OCI-LY3 (cell line): Measurements from ENCODE around the gene P2RX2.

Experiments
- EZH2phosphoT487 ChIP-seq: fragments of 200-600 bp; shearing (Covaris generic); IDR thresholded peaks from 2 replicates; pipeline ENCODE4 v1.6.1; 2018; ENCODE audit warnings: antibody characterized with exemption, mixed run types, low read depth
- TF ChIP-seq, protein P1 (sequence below): fragments of 200-600, 300-600 bp; sonication (generic); IDR thresholded peaks from 2 replicates; pipeline ENCODE4 v1.5.1; 2014; ENCODE audit warnings: antibody characterized with exemption, low read length, low read depth

DNA sequence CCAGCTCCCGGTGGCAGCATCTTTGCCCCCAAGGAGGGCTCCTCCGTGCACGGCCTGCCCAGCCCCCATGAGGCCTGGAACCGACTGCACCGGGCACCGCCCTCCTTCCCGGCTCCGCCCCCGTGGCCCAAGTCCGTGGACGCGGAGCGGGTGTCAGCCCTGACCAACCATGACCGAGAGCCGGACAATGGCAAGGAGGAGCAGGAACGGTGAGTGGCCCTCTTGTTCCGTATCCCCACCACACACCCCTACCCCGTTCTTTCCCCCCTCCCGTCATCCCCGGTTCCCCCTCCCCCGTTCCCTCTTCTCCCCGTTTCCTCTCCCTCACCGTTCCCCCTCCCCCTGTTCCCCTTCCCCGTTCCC is 36.5 kb upstream of the P2RX2 start:
- TF ChIP-seq, protein P1, sequence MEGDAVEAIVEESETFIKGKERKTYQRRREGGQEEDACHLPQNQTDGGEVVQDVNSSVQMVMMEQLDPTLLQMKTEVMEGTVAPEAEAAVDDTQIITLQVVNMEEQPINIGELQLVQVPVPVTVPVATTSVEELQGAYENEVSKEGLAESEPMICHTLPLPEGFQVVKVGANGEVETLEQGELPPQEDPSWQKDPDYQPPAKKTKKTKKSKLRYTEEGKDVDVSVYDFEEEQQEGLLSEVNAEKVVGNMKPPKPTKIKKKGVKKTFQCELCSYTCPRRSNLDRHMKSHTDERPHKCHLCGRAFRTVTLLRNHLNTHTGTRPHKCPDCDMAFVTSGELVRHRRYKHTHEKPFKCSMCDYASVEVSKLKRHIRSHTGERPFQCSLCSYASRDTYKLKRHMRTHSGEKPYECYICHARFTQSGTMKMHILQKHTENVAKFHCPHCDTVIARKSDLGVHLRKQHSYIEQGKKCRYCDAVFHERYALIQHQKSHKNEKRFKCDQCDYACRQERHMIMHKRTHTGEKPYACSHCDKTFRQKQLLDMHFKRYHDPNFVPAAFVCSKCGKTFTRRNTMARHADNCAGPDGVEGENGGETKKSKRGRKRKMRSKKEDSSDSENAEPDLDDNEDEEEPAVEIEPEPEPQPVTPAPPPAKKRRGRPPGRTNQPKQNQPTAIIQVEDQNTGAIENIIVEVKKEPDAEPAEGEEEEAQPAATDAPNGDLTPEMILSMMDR: no peak
- TF ChIP-seq EZH2phosphoT487: no peak
